8988T (cell line): Measurements from ENCODE around the gene NIP7.

ENCODE experiments used
- DNase-seq: peaks from one replicate; pipeline ENCODE4 v3.0.0; 2011

NIP7 gene

DNA sequence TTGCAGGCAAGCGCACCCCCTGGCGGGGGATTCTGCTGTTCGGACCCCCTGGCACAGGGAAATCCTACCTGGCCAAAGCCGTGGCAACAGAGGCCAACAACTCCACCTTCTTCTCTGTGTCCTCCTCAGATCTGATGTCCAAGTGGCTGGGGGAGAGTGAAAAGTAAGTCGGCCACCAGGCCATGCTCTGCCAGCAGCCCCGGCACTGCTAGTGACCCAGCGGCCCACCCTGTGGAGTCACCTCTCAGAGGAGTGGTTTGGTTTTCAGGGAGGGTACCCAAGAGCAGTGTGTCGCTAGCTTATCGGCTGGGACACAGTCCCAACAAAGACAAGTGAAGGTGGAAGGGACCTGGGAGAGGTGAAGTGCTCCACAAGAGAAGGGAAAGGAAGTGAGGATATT lies 20.2 kb upstream of the NIP7 start:
- no peak for DNase-seq

- DNase-seq: no peak
Observed at GRCh38 chr16:69319826-69320739, 19.5 kb upstream of the NIP7 start.

DNA sequence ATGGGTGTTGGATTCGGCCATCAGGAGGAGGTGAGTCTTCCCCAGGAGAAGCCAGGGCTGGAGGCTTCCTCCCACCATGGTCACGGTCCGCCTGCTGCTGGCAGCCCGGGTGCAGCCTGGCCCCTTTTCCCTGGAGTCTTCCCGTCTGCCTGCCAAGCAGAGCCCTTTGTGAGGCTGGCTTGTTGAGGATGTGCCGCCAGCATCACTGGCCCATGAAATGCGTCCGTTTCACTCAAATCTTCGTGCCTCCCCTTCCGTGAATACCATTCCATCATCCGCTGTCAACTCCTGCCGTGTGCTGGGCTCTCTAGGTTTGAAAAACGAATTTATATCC lies 18.9 kb upstream of the NIP7 start:
- no peak for DNase-seq

- no peak for DNase-seq
Observed at GRCh38 chr16:69321080-69321479, 18.5 kb upstream of the NIP7 start.

- no peak for DNase-seq
Observed at GRCh38 chr16:69322343-69322742, 17.2 kb upstream of the NIP7 start.

DNA sequence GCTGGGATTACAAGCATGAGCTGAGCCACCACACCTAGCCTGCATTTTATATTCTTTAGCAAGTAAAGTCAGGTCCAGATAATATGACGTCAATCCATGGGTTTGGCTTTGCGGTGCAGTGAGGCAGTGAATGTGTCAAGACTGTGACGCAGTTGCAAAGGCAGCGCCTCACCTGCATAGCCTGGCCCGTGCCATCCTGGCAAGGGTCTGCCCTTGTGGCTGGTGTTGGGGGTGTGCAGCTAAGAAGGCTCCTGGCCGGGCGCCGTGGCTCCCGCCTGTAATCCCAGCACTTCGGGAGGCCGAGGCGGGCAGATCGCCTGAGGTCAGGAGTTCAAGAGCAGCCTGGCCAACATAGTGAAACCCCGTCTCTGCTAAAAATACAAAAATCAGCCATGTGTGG lies 16.2 kb upstream of the NIP7 start:
- DNase-seq: no peak

DNA sequence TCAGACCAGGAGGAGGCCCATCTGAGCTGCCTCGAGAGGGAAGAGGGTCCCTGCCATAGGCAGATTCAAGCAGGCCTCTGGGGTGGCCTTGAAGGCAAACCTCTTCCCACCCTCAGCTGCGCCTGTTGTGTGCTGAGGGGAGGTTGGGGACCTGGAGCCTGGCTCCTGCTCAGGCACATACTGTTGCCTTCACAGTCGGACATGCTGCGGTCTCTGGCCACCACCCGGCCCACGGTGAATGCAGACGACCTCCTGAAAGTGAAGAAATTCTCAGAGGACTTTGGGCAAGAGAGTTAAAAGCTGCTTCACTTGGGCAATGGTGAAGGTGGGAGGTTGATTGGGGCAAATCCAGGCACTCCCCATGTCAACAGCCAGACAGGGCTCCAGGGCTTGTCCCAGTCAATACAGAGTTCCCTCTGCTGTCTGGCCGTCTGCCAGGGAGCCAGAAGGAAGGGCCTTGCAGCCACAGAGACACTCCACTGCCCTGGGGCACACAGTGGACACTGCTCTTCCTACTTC lies 15.5 kb upstream of the NIP7 start:
- no peak for DNase-seq

DNA sequence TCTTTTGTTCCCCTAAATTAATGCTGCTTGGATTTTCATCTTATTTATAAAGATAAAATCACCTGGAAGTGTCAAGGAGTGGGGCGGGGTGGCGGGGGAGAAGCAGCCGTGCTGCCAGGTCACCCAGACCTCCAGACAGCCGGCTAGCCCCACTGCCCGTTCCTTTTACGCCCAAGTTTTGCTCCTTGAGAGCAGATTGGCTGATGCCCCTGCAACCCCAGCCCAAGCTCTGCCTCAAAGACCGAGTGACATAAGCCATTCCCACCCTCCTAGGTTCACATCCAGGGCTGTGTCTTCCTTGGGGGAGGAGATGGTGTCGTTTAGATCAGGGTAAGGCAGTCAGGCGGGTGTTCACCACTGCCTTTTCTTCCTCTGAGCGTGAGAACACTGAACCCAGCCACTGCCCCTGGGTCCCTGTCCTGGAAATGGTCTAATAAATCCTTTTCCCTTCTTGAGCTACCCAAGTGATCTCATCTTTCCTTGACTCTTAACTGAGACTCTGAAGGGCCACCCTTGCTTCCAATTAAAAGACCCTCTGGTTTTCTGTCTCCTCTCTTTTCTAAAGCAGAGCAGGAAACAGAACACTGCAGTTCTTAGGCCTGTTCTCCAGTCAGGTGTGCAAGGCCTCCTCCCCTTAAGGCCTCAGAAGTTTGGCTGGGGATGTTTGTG lies 14.9 kb upstream of the NIP7 start:
- no peak for DNase-seq

- DNase-seq: no peak
Observed at GRCh38 chr16:69325784-69326171, 13.8 kb upstream of the NIP7 start.

DNA sequence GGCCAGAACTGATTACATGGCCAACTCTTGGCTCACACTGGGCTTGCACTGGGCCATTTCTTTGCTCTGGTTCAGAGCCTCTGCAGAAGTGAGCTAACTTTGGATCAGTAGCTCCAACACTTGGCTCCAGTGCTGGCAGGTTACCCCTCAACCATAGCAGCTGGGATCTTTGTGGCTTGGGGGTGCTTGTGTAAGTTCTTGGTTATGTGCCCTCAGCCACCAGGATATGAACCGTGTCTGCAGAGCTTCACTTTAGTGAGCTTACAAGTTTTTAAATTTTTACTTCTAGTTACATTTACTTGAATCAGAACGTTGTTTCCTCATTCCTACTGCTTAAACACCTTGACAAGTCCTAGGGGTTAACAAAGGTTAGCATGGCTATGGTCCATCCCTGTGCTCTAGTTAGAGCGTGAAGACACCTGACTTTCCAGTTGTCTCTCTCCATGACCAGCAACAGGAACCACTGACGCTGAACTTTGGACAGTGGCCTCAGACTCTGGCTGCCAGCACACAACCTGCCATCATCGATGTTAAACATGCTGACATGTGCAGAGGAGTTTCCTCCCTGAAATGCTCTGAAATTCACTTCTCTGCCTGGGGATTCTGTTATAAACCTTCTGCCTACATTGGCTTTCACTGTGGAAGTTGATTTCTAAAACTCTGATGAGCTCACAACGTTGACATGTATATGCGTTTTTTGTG lies 13.2 kb upstream of the NIP7 start:
- DNase-seq: no peak

DNA sequence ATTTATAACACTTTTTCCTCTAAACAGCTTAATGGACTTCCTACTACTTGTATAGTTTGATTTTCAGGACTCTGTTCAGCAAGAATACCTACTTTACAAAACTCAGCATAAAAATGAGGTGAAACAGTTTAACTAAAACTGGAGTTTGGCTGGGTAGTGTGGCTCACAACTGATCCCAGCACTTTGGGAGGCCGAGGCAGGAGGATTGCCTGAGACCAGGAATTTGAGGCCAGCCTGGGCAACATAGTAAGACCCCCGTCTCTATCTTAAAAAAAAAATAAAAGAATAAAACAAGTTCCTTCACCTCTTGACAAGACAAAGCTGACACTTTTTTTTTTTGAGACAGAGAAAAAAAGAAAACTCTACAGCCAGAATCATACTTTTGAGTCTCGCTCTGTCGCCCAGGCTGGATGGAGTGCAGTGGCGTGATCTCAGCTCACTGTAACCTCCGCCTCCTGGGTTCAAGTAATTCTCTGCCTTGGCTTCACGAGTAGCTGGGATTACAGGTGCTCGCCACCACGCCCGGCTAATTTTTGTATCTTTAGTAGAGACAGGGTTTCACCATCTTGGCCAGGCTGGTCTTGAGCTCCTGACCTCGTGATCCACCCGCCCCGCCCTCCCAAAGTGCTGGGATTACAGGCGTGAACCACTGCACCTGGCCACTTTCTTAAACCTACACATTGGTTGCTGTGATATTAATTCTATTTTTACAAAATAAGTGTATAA lies 11.8 kb upstream of the NIP7 start:
- no peak for DNase-seq

DNA sequence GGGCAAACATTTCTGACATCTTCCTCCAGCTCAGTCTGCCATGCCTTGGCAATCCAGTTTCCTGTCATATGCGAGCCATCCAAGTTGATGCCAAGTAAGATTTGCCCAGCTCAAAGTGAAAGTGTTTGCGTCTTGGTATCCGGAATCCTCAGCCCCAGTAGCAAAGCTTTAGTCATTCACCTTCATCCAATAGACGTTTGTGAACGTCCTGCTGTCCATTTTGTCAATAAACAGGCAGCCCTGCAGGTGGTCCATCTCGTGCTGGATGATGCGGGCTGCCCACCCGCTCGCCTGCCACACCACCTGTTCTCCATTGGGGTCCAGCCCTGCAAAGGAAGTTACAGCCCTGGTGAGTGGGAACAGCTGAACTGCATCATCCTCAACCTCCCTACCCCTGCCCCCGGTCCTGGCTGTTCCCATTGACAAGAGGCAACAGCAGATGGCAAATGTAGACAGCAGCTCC lies 10.7 kb upstream of the NIP7 start:
- no peak for DNase-seq

DNA sequence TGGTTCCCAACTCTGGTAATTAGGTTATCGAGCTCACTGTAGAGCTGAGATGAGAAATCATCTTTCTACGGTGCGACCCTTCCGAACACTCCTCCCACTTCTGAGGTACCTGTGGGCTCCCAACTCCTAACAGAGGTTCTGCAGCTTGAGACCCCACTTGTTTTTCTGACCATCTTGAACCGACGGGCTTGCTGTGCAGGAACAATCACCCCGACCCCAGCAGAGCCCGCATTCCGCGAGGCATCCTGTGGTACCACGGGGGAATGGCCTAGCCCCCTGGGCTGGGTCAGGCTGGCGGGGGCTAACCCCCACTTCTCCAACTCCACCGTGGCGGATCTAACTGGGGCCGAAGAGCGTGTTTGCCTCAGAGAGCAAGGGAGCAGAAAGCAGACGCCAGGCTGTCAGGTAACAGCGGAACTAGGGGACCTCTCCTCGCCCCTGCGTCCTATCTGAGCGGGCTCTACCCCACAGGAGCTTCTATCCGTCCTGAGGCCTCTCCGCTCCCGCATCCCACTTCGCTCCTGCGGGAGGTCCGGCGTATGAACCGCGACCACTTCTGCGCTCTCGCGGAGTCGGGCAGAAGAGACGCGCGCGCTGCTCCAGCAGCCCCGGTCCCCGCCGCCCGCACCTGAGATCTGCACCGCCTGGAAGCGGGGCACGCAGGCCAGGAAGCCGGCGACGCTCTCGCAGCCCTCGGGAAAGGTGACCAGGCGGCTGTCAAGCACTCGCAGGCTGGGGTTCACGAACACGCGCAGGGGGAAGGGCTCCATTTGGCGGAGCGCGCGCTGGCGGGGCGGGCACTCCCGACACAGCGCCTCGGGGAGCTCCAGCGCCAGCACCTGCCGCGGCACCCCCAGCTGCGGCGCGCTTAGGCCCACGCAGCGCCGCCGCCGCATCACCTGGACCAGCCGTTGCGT lies 9.9 kb upstream of the NIP7 start:
- no peak for DNase-seq

DNA sequence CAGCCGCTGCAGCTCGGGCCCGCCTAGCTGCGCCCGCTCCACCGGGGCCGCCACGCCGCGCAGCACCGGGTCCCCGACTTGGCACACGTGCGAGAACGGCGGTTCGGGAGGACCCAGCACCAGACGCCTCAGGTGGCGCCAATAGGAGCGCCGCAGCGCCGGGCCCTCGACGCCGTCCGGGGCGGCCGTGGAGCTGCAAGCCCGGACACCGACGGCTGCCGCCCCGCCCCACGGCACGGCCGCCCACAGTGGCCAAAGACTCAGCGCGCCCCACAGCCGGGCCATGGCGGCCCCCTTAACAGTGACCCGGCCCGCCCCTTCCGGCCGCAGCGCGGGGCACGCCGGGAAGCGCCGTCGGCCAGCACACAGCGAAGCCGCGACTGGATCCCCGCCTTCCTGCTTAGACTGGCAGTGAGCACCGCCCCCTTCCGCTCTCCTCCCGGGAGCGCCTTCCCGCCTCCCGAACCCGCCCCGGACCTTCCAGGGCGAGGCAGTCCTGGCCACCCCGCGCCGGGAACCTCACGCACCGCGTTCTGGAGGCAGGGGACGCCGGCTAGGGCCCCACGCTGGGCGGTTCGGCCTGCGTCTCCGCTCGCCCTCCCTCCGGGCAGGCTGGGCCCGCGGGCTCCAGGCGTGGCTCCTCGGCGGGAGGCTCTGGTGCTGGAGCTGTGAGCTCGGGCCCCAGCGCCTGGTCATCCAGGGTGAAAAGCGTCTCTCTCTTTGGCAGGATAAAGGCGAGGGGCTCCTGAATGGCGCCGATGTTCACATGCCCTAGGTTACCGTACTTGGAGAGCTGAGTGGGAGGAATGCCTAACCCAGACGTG lies 9.1 kb upstream of the NIP7 start, which contains the start of gene PDF:
Gene PDF (minus strand): TSS at position 303 of the 824 bp plus-strand sequence. CDS start 18 bp downstream, at position 285.
- DNase-seq: peak; percentile 97

DNA sequence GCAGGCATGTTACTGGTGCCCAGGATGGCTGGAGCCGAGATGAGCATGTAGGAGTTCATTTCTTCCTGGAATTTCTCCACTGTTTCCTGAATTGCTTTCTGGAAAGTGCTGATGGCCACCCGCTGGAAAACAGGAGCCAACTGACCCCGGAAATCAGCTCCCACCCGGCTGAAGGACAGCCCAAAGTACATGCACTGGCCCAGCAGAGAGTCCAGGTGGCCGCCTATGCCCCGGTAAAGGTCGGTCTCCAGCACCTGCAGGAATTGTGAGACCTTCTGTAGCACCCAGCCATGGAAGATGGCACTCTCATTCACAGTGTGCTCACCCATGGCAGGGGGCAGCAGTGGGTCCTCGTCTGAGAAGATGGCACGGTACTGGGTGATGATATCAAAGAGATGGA lies 4.9 kb upstream of the NIP7 start:
- no peak for DNase-seq

DNA sequence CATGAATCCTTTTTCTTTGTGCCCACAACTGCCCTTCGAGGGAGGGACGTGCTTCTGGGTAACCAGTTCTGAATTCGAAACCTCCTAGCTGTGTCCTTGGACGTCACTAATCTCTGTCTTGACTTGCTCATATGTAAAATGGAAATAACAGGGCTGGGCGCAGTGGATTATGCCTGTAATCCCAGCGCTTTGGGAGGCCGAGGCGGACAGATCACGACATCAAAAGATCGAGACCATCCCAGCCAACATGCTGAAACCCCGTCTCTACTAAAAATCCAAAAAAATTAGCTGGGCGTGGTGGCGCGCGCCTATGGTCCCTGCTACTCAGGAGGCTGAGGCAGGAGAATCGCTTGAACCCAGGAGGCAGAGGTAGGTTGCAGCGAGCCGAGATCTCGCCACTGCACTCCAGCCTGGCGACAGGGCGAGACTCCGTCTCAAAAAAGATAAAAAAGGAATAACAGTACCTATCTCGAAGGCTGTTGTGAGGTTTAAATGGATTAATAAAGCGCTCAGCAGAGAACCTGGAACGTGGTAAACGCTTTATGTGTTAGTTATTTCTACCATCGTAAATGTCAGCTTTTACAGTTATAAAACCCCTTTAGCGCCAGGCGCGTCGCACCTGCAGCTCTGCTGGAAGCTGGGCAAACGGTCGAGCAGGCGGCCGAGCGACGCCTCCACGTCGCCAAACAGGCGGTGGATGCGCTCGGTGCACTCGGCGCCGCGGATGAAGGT lies 849 bp upstream of the NIP7 start:
- no peak for DNase-seq

GRCh38 chr16:69340095-69340644 lies 598 bp downstream of the NIP7 start:
- DNase-seq: no peak

DNA sequence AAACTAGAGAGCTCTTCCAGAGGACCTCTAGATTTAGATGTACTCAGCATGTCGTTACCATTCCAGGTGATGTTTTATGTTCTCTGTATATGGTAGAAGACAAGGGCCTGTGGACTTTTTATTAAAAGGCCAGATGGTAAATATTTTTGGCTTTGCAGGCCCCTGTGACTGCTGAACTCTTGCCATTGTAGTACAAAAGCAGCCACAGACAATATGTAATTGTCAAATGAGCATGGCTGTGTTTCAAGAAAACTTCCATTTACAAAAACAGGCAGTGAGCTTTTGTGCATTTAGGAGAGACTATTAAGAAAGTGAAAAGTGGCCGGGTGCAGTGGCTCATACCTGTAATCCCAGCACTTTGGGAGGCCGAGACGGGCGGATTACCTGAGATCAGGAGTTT lies 4.6 kb downstream of the NIP7 start:
- DNase-seq: no peak

DNA sequence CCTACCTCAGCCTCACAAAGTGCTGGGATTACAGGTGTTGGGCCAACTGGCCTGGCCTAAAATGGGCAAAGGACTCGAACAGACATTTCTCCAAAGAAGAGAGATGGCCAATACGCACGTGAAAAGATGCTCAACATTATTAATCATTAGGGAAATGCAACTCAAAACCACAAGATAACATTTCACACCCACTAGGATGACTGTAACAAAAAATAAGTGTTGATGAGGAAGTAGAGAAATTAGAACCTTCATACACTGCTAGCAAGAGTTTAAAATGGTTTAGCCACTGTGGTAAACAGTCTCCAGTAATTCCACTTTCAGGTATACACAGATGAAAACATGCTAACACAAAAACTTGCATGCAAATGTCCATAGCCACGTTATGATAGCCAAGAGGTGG lies 6.4 kb downstream of the NIP7 start:
- DNase-seq: no peak

- DNase-seq: no peak
Observed at GRCh38 chr16:69346683-69347082, 7.1 kb downstream of the NIP7 start.
